SK-N-SH (cell line): ENCODE results near the gene PSMD7.

Experiments used
- CTCF ChIP-seq: fragments of 200-600 bp; sonication (generic); IDR thresholded peaks from 2 replicates; pipeline ENCODE4 v1.6.1; 2017; ENCODE audit warnings: antibody characterized with exemption, mild to moderate bottlenecking, moderate library complexity
- EP300 ChIP-seq, 2 experiments: IDR thresholded peaks; 2 replicates each; pipeline versions ENCODE4 v1.4.0 to v1.6.1; 2012; ENCODE audit warnings: borderline replicate concordance in 1 of 2, low read depth in 1 of 2, low read length in 1 of 2
- EZH2phosphoT487 ChIP-seq: fragments of 200-600 bp; sonication (generic); IDR thresholded peaks from 2 replicates; pipeline ENCODE4 v1.6.1; 2017; ENCODE audit warnings: low read depth, mixed run types, mild to moderate bottlenecking, antibody characterized with exemption, moderate library complexity, borderline replicate concordance
- MAX ChIP-seq: IDR thresholded peaks from 2 replicates; pipeline ENCODE4 v1.4.0; 2012; ENCODE audit warnings: low read depth
- MXI1 ChIP-seq: IDR thresholded peaks from 2 replicates; pipeline ENCODE4 v1.6.1; 2012; ENCODE audit warnings: mild to moderate bottlenecking, low read depth, low read length, improper control_type of control experiment
- SIN3A ChIP-seq: IDR thresholded peaks from 2 replicates; pipeline ENCODE4 v1.6.1; 2012; ENCODE audit warnings: low read depth, mild to moderate bottlenecking, low read length, moderate library complexity, borderline replicate concordance

- TF ChIP-seq MAX (no peak), EZH2phosphoT487 (no peak), EP300 (IDR thresholded peaks at IDR 0.05; ENCODE audit: borderline replicate concordance in 1 of 2, low read depth in 1 of 2, low read length in 1 of 2) (no peak), MXI1 (no peak), CTCF (no peak), SIN3A (no peak)
Observed at GRCh38 chr16:74290356-74290755, 6.3 kb upstream of the PSMD7 start.
